Neural crest cell (in vitro differentiated cells): Measurements from ENCODE around the gene KCNMB3. TPM values are rescaled to one million over a fixed set of nuclear protein-coding genes. Genes with fewer than 3 reads are reported as not detected.
"Not testable (repeated sequence)": the region's sequence is repeated elsewhere in the genome, so short reads cannot be mapped to it uniquely, and the experiment has no call there.

Source experiments
- DNase-seq: peaks from one replicate; pipeline ENCODE4 v3.0.0; 2021; ENCODE audit warnings: low read depth, mixed read lengths, low spot score
- H3K27ac Mint-ChIP-seq: one replicate; pipeline ENCODE4 v1.8.0; 2021; ENCODE audit warnings: mild to moderate bottlenecking, mixed read lengths; ENCODE audit not compliant: unreplicated experiment
- H3K27me3 Mint-ChIP-seq: 2 replicates; pipeline ENCODE4 v1.8.0; 2021; ENCODE audit warnings: low read depth, mild to moderate bottlenecking, mixed read lengths
- H3K36me3 Mint-ChIP-seq: 2 replicates; pipeline ENCODE4 v1.8.0; 2021; ENCODE audit warnings: low read depth, mild to moderate bottlenecking, mixed read lengths
- H3K4me1 Mint-ChIP-seq: 2 replicates; pipeline ENCODE4 v1.8.0; 2021; ENCODE audit warnings: mixed read lengths
- H3K4me3 Mint-ChIP-seq: one replicate; pipeline ENCODE4 v1.8.0; 2021; ENCODE audit warnings: mild to moderate bottlenecking, mixed read lengths
- H3K9me3 Mint-ChIP-seq: 2 replicates; pipeline ENCODE4 v1.8.0; 2021; ENCODE audit warnings: mixed read lengths
- total RNA-seq: library from RNA; stranded (reverse); gene quantifications from 2 replicates; pipeline ENCODE4 v1.2.1, GENCODE V29; 2021
- TF ChIP-seq, protein P1 (sequence below): fragments of 200-600 bp; sonication (generic); conservative IDR thresholded peaks from 2 replicates; pipeline ENCODE4 v1.5.0; 2021; ENCODE audit warnings: antibody characterized with exemption, mild to moderate bottlenecking

The KCNMB3 gene
- total RNA-seq, 1 donor from 2014 or later: 3.1 TPM

- peaks cover 4% of the 10 kb centered on the region for H3K9me3 Mint-ChIP-seq
- no peak overlapping the region for H3K27ac Mint-ChIP-seq
- H3K27me3 Mint-ChIP-seq: no peaks in the 10 kb centered on the region
- H3K36me3 Mint-ChIP-seq: peaks cover 13% of the 10 kb centered on the region
- no peak for DNase-seq
- TF ChIP-seq, protein P1, sequence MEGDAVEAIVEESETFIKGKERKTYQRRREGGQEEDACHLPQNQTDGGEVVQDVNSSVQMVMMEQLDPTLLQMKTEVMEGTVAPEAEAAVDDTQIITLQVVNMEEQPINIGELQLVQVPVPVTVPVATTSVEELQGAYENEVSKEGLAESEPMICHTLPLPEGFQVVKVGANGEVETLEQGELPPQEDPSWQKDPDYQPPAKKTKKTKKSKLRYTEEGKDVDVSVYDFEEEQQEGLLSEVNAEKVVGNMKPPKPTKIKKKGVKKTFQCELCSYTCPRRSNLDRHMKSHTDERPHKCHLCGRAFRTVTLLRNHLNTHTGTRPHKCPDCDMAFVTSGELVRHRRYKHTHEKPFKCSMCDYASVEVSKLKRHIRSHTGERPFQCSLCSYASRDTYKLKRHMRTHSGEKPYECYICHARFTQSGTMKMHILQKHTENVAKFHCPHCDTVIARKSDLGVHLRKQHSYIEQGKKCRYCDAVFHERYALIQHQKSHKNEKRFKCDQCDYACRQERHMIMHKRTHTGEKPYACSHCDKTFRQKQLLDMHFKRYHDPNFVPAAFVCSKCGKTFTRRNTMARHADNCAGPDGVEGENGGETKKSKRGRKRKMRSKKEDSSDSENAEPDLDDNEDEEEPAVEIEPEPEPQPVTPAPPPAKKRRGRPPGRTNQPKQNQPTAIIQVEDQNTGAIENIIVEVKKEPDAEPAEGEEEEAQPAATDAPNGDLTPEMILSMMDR: no peak
- H3K4me3 Mint-ChIP-seq: no peak overlapping the region
- no peaks in the 10 kb centered on the region for H3K4me1 Mint-ChIP-seq
These were observed 16.7 kb downstream of the KCNMB3 start for GRCh38 chr3:179234199-179234598.

DNA sequence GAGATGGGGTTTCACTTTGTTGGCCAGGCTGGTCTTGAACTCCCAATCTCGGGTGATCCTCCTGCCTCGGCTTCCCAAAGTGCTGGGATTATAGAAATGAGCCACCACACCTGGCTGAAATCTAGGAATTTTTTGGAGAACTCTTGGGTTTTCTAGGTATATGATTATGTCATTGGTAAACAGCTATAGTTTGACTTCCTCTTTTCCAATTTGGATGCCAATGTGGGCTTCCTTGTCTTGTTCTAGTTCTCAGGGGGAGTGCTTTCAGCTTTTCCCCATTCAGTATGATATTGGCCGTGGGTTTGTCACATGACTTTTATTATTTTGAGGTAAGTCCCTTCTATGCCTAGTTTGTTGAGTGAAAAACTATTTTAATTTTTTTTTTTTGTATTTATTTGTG is 17.9 kb downstream of the KCNMB3 start:
- H3K27me3 Mint-ChIP-seq: no peaks in the 10 kb centered on the region
- DNase-seq: no peak
- peaks cover 13% of the 10 kb centered on the region for H3K36me3 Mint-ChIP-seq
- no peak overlapping the region for H3K27ac Mint-ChIP-seq
- no peak overlapping the region for H3K4me3 Mint-ChIP-seq
- H3K9me3 Mint-ChIP-seq: peaks cover 4% of the 10 kb centered on the region
- no peaks in the 10 kb centered on the region for H3K4me1 Mint-ChIP-seq
- TF ChIP-seq, protein P1: no peak

GRCh38 chr3:179229177-179229576 is 21.7 kb downstream of the KCNMB3 start:
- peaks cover 18% of the 10 kb centered on the region for H3K36me3 Mint-ChIP-seq
- H3K27me3 Mint-ChIP-seq: no peaks in the 10 kb centered on the region
- no peak for DNase-seq
- no peak overlapping the region for H3K4me3 Mint-ChIP-seq
- TF ChIP-seq, protein P1: no peak
- peaks cover 5% of the 10 kb centered on the region for H3K4me1 Mint-ChIP-seq
- peaks cover 4% of the 10 kb centered on the region for H3K9me3 Mint-ChIP-seq
- no peak overlapping the region for H3K27ac Mint-ChIP-seq

GRCh38 chr3:179227349-179227748 is 23.6 kb downstream of the KCNMB3 start:
- Mint-ChIP-seq H3K27me3 (no peaks in the 10 kb centered on the region), H3K4me3 (no peak overlapping the region), H3K27ac (peak overlapping the region; percentile 20), H3K9me3 (peaks cover 4% of the 10 kb centered on the region), H3K36me3 (peaks cover 18% of the 10 kb centered on the region), H3K4me1 (peaks cover 5% of the 10 kb centered on the region)
- TF ChIP-seq, protein P1: no peak
- DNase-seq: no peak

GRCh38 chr3:179224584-179224983 is 26.3 kb downstream of the KCNMB3 start:
- Mint-ChIP-seq H3K4me3 (no peak overlapping the region), H3K36me3 (peaks cover 5% of the 10 kb centered on the region), H3K9me3 (no peaks in the 10 kb centered on the region), H3K4me1 (peaks cover 5% of the 10 kb centered on the region), H3K27me3 (no peaks in the 10 kb centered on the region), H3K27ac (no peak overlapping the region)
- TF ChIP-seq, protein P1: no peak
- no peak for DNase-seq

- TF ChIP-seq, protein P1: no peak
- no peak overlapping the region for H3K4me3 Mint-ChIP-seq
- no peaks in the 10 kb centered on the region for H3K27me3 Mint-ChIP-seq
These were observed 27.4 kb downstream of the KCNMB3 start for GRCh38 chr3:179223548-179223947.

GRCh38 chr3:179218213-179218612 is 32.7 kb downstream of the KCNMB3 start:
- not testable (repeated sequence) for H3K36me3 Mint-ChIP-seq, DNase-seq, H3K4me1 Mint-ChIP-seq, H3K27me3 Mint-ChIP-seq, H3K27ac Mint-ChIP-seq, H3K4me3 Mint-ChIP-seq, H3K9me3 Mint-ChIP-seq

More at GRCh38 chr3:179223548-179223947, 27.4 kb downstream of the KCNMB3 start:
- H3K27ac Mint-ChIP-seq: no peak overlapping the region
- peaks cover 5% of the 10 kb centered on the region for H3K36me3 Mint-ChIP-seq
- H3K4me1 Mint-ChIP-seq: peaks cover 5% of the 10 kb centered on the region
- no peak for DNase-seq
- H3K9me3 Mint-ChIP-seq: no peaks in the 10 kb centered on the region

- H3K4me3 Mint-ChIP-seq, H3K27ac Mint-ChIP-seq, H3K4me1 Mint-ChIP-seq, H3K9me3 Mint-ChIP-seq, H3K27me3 Mint-ChIP-seq, H3K36me3 Mint-ChIP-seq, DNase-seq: not testable (repeated sequence)
These were observed 35.4 kb downstream of the KCNMB3 start for GRCh38 chr3:179215550-179215949.
